A549 (cell line): ENCODE data around the gene RAB11B.

Experiments
- CTCF ChIP-seq: fragments of >200 bp; sonication (Bioruptor Twin); formaldehyde crosslinking; IDR thresholded peaks from 3 replicates; pipeline ENCODE4 v1.5.1; 2016
- ELK1 ChIP-seq: fragments of 150-350 bp; IDR thresholded peaks from 2 replicates; pipeline ENCODE4 v1.6.1; 2014; ENCODE audit warnings: low read depth, mild to moderate bottlenecking, low read length
- POLR2AphosphoS2 ChIP-seq: conservative IDR thresholded peaks from 2 replicates; pipeline ENCODE4 v1.6.1; 2012; ENCODE audit warnings: low read length, improper control_type of control experiment, inconsistent platforms
- RCOR1 ChIP-seq: fragments of 150-350 bp; IDR thresholded peaks from 2 replicates; pipeline ENCODE4 v1.6.1; 2014; ENCODE audit warnings: antibody characterized with exemption, low read length, low read depth

DNA sequence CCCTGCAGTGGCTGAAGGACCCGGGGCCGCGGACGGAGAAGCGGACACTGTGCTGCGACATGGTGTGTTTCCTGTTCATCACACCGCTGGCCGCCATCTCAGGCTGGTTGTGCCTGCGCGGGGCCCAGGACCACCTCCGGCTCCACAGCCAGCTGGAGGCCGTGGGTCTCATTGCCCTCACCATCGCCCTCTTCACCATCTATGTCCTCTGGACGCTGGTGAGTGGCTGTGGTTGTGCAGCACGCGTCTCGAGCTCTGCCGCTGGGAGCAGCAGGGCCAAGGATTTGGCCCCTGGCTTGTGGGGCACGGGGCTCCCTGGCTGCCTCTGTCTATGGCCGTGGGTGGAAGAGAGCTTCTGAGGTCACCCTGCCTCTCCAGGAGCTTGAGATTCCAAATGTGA is 40.5 kb downstream of the RAB11B start:
- TF ChIP-seq ELK1 (no peak), CTCF (no peak), RCOR1 (no peak), POLR2AphosphoS2 (no peak)
